Keratinocyte (primary cell): Measurements from ENCODE around the gene DIP2C. TPM values are rescaled to one million over a fixed set of nuclear protein-coding genes. Genes with fewer than 3 reads are reported as not detected.

Experiments used
- DNase-seq: peaks from one replicate; pipeline ENCODE4 v3.0.0-alpha.2; 2011; ENCODE audit warnings: low read depth, missing footprints, low spot score
- FAIRE-seq: peaks from 2 replicates; lab custom pipeline; 2011; peaks lifted over from hg19 to GRCh38; lab: Jason Lieb, UNC
- H2AFZ ChIP-seq: 2 replicates; pipeline ENCODE4 v1.6.0; 2012; ENCODE audit warnings: low read length, control low read depth, inconsistent platforms; ENCODE audit not compliant: control insufficient read depth
- H3K27ac ChIP-seq: 2 replicates; pipeline ENCODE4 v1.5.1; 2011; ENCODE audit warnings: low read length; ENCODE audit not compliant: control insufficient read depth, insufficient read depth
- H3K27me3 ChIP-seq: 3 replicates; pipeline ENCODE4 v1.6.0; 2011; ENCODE audit warnings: low read length; ENCODE audit not compliant: control insufficient read depth, insufficient read depth; ENCODE audit errors: extremely low read depth
- H3K36me3 ChIP-seq, 2 experiments: 2 replicates in 1 of 2; 3 replicates in 1 of 2; pipeline ENCODE4 v1.5.1; 2011; ENCODE audit warnings: low read length in 2 of 2, mild to moderate bottlenecking in 1 of 2; ENCODE audit not compliant: control insufficient read depth in 2 of 2, insufficient read depth in 2 of 2; ENCODE audit errors: extremely low read depth in 1 of 2
- H3K4me1 ChIP-seq: 3 replicates; pipeline ENCODE4 v1.5.1; 2011; ENCODE audit warnings: low read length; ENCODE audit not compliant: control insufficient read depth, insufficient read depth; ENCODE audit errors: extremely low read depth
- H3K4me2 ChIP-seq: 3 replicates; pipeline ENCODE4 v1.6.0; 2011; ENCODE audit warnings: low read depth, low read length; ENCODE audit not compliant: control insufficient read depth, insufficient read depth; ENCODE audit errors: extremely low read depth
- H3K4me3 ChIP-seq, 3 experiments: fragments of 200-600 bp in 1 of 3; sonication (generic) in 1 of 3; 2 replicates in 2 of 3; 3 replicates in 1 of 3; pipeline ENCODE4 v1.5.1; 2011 to 2016; ENCODE audit warnings: low read length in 3 of 3, mild to moderate bottlenecking in 3 of 3, control low read depth in 2 of 3, inconsistent platforms in 1 of 3, low read depth in 1 of 3, mixed read lengths in 1 of 3, mixed run types in 1 of 3, moderate library complexity in 1 of 3; ENCODE audit not compliant: control insufficient read depth in 2 of 3, insufficient read depth in 2 of 3; ENCODE audit errors: extremely low read depth in 1 of 3
- H3K79me2 ChIP-seq: 2 replicates; pipeline ENCODE4 v1.6.0; 2012; ENCODE audit warnings: low read length; ENCODE audit not compliant: control insufficient read depth, insufficient read depth
- H3K9ac ChIP-seq: 3 replicates; pipeline ENCODE4 v1.6.0; 2011; ENCODE audit warnings: low read length; ENCODE audit not compliant: control insufficient read depth, insufficient read depth; ENCODE audit errors: extremely low read depth
- H3K9me1 ChIP-seq: 3 replicates; pipeline ENCODE4 v1.6.0; 2011; ENCODE audit warnings: low read length; ENCODE audit not compliant: control insufficient read depth, insufficient read depth; ENCODE audit errors: extremely low read depth
- H3K9me3 ChIP-seq: 2 replicates; pipeline ENCODE4 v1.5.1; 2012; ENCODE audit warnings: low read depth, low read length; ENCODE audit not compliant: control insufficient read depth
- H4K20me1 ChIP-seq: 3 replicates; pipeline ENCODE4 v1.6.0; 2011; ENCODE audit warnings: low read length; ENCODE audit not compliant: control insufficient read depth, insufficient read depth; ENCODE audit errors: extremely low read depth
- EZH2 ChIP-seq: IDR thresholded peaks from one replicate; pipeline ENCODE4 v1.6.1; 2012; ENCODE audit warnings: inconsistent platforms, mild to moderate bottlenecking, low read length, moderate library complexity
- dilution Hi-C: fragments of 300-500 bp; cut with MboI; formaldehyde crosslinking; loops from one replicate; pipeline ENCODE4 v1.7.0; 2020; ENCODE audit warnings: low sequenced_read_pairs; ENCODE audit not compliant: extremely low pct_ligation_motif_present
- polyA plus RNA-seq, 5 experiments: library from polyadenylated mRNA; depleted of rRNA in 3 of 5; stranded (reverse) in 3 of 5; stranded (forward) in 1 of 5; unstranded in 1 of 5; fragments of >200 nt; gene quantifications; 1 replicate in 1 of 5; 2 replicates in 3 of 5; 3 replicates in 1 of 5; pipeline versions ENCODE4 v1.2.1 to v1.2.3, GENCODE V29; 2011 to 2012; ENCODE audit warnings: missing spikeins in 2 of 5, low read depth in 1 of 5, low replicate concordance in 1 of 5
- TF ChIP-seq, protein P1 (sequence below), 3 experiments: IDR thresholded peaks in 1 of 3; conservative IDR thresholded peaks in 1 of 3; optimal IDR thresholded peaks in 1 of 3; 2 replicates in 2 of 3; 3 replicates in 1 of 3; pipeline versions ENCODE3 to v1.5.1; 2011; ENCODE audit warnings: low read length in 3 of 3, mild to moderate bottlenecking in 3 of 3, moderate library complexity in 2 of 3, control low read depth in 1 of 3, inconsistent platforms in 1 of 3; ENCODE audit not compliant: insufficient read depth in 2 of 3; ENCODE audit errors: extremely low read depth in 1 of 3

The DIP2C gene
- polyA plus RNA-seq, 1 donor (not counting 4 experiments of a cell fraction or from before 2014, with no cell fraction given), result 1.3 TPM

DNA sequence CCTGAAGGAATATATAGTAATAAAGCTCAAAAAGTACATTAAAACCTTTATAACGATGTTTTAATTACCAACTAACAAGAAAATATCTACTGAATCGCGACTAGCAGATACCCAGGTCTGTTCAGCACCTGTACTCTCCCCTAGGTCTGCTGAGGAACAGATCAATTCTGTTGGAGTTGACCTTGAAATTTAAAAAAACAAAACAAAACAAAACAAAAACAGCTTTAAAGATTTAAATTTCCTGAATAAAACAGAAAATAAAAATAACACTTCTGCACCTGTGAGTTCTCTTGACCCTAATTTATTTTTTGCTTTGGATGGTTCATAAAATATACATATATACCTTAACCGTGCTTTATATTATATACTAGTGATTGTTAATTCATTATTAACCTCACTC lies 24.6 kb downstream of the DIP2C start:
- Histone ChIP-seq H3K9me1 (no peaks in the 10 kb centered on the region), H3K79me2 (peaks cover 4% of the 10 kb centered on the region), H3K9me3 (peaks cover under 1% of the 10 kb centered on the region), H4K20me1 (no peaks in the 10 kb centered on the region), H3K27me3 (no peaks in the 10 kb centered on the region), H3K36me3 (no peaks in the 10 kb centered on the region), H3K4me1 (no peaks in the 10 kb centered on the region), H3K27ac (no peak overlapping the region), H3K4me3 (no peak overlapping the region), H2AFZ (no peak overlapping the region), H3K4me2 (no peak overlapping the region), H3K9ac (no peak overlapping the region)
- TF ChIP-seq, protein P1, sequence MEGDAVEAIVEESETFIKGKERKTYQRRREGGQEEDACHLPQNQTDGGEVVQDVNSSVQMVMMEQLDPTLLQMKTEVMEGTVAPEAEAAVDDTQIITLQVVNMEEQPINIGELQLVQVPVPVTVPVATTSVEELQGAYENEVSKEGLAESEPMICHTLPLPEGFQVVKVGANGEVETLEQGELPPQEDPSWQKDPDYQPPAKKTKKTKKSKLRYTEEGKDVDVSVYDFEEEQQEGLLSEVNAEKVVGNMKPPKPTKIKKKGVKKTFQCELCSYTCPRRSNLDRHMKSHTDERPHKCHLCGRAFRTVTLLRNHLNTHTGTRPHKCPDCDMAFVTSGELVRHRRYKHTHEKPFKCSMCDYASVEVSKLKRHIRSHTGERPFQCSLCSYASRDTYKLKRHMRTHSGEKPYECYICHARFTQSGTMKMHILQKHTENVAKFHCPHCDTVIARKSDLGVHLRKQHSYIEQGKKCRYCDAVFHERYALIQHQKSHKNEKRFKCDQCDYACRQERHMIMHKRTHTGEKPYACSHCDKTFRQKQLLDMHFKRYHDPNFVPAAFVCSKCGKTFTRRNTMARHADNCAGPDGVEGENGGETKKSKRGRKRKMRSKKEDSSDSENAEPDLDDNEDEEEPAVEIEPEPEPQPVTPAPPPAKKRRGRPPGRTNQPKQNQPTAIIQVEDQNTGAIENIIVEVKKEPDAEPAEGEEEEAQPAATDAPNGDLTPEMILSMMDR (optimal IDR thresholded peaks at IDR 0.05 in 1 of 3, IDR thresholded peaks at IDR 0.05 in 1 of 3, conservative IDR thresholded peaks at IDR 0.05 in 1 of 3; ENCODE audit: extremely low read depth in 1 of 3, insufficient read depth in 2 of 3, low read length in 3 of 3), result no peak
- no peak for TF ChIP-seq EZH2
- DNase-seq, result no peak
- dilution Hi-C loops, result no loop called here
- no peak for FAIRE-seq

GRCh38 chr10:664301-664700 lies 25.2 kb downstream of the DIP2C start:
- H3K9ac ChIP-seq, result no peak overlapping the region
- H3K4me1 ChIP-seq, result no peaks in the 10 kb centered on the region
- H3K79me2 ChIP-seq, result peaks cover 4% of the 10 kb centered on the region
- no peak overlapping the region for H3K27ac ChIP-seq
- no peaks in the 10 kb centered on the region for H3K9me1 ChIP-seq
- dilution Hi-C loops, result no loop called here
- no peaks in the 10 kb centered on the region for H3K36me3 ChIP-seq
- no peak for FAIRE-seq
- no peak overlapping the region for H3K4me3 ChIP-seq
- no peaks in the 10 kb centered on the region for H3K9me3 ChIP-seq
- no peak overlapping the region for H3K4me2 ChIP-seq
- no peak for DNase-seq
- no peaks in the 10 kb centered on the region for H4K20me1 ChIP-seq
- H2AFZ ChIP-seq, result no peak overlapping the region
- TF ChIP-seq, protein P1 (optimal IDR thresholded peaks at IDR 0.05 in 1 of 3, IDR thresholded peaks at IDR 0.05 in 1 of 3, conservative IDR thresholded peaks at IDR 0.05 in 1 of 3; ENCODE audit: extremely low read depth in 1 of 3, insufficient read depth in 2 of 3, low read length in 3 of 3), result no peak
- no peak for TF ChIP-seq EZH2
- no peaks in the 10 kb centered on the region for H3K27me3 ChIP-seq
